Esophagus squamous epithelium (tissue), 4 donors: Measurements from ENCODE around the gene EMSY.

Experiments used
- POLR2A ChIP-seq, 4 donors: fragments of 450-650 bp; IDR thresholded peaks; one replicate each; pipeline ENCODE4 v1.6.1; 2017; ENCODE audit warnings: antibody characterized with exemption in 4 of 4, mild to moderate bottlenecking in 4 of 4, moderate library complexity in 3 of 4
- TF ChIP-seq, protein P1 (sequence below), 6 experiments: fragments of 450-650 bp in 4 of 6; fragments of 200-600 bp in 2 of 6; sonication (generic) in 2 of 6; IDR thresholded peaks; one replicate each; pipeline ENCODE4 v1.5.1; 2016 to 2019; ENCODE audit warnings: antibody characterized with exemption in 6 of 6, mild to moderate bottlenecking in 4 of 6, moderate library complexity in 4 of 6

DNA sequence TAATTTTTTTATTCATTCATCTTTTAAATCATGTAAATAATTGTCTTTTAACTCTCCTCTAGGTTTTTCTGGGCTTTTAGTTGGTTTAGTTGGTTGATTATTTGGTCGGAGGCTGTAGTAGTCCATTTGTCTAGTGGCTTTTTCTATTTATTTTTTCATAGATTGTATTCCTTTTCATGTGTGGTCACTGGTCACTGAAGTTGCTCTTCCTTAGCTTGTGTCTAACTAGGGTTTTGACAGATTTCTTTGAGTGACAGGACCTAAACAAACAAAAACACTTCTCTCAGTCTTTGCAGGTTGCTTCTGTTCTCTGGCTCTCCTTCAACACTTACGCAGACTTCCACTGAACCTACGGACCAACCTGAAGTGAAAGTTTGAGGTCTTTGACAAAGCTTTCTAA, 112.6 kb downstream of the EMSY start:
- TF ChIP-seq, protein P1, sequence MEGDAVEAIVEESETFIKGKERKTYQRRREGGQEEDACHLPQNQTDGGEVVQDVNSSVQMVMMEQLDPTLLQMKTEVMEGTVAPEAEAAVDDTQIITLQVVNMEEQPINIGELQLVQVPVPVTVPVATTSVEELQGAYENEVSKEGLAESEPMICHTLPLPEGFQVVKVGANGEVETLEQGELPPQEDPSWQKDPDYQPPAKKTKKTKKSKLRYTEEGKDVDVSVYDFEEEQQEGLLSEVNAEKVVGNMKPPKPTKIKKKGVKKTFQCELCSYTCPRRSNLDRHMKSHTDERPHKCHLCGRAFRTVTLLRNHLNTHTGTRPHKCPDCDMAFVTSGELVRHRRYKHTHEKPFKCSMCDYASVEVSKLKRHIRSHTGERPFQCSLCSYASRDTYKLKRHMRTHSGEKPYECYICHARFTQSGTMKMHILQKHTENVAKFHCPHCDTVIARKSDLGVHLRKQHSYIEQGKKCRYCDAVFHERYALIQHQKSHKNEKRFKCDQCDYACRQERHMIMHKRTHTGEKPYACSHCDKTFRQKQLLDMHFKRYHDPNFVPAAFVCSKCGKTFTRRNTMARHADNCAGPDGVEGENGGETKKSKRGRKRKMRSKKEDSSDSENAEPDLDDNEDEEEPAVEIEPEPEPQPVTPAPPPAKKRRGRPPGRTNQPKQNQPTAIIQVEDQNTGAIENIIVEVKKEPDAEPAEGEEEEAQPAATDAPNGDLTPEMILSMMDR (IDR thresholded peaks at IDR 0.05), result no peak
- TF ChIP-seq POLR2A (IDR thresholded peaks at IDR 0.05), result no peak
